ENCODE data around the gene OPN1SW. TPM values are rescaled to one million over a fixed set of nuclear protein-coding genes. Genes with fewer than 3 reads are reported as not detected.

OPN1SW gene
- total and polyA plus RNA-seq, 7 donors = 0.10 TPM; not detected in 6

- no peaks in the 10 kb centered on the region for H3K27me3 ChIP-seq (ENCODE audit: insufficient read depth in 3 of 3, low read length in 2 of 3)
- no peak overlapping the region for H3K27ac ChIP-seq
- no peak for TF ChIP-seq CTCF (IDR thresholded peaks at IDR 0.05)
- no peak overlapping the region for H3K4me3 ChIP-seq
- DNase-seq (peak; percentile 64 to 71), ATAC-seq (peak; percentile 22 to 70 (median 45))
- H3K9me3 ChIP-seq = no peaks in the 10 kb centered on the region
- H3K36me3 ChIP-seq (ENCODE audit: insufficient read depth in 1 of 2, low read depth in 1 of 2) = no peaks in the 10 kb centered on the region
- 40 to 51% (median 44%) methylated on average over 5 of the region's 5 CpGs for WGBS, 3 donors
- H3K4me1 ChIP-seq = no peaks in the 10 kb centered on the region
- intact Hi-C loops (cut with DNase I) = no loop called here
These were observed 5.5 kb upstream of the OPN1SW start for GRCh38 chr7:128781126-128781525.

GRCh38 chr7:128778946-128779345 is 3.4 kb upstream of the OPN1SW start:
- 94 to 97% (median 96%) methylated on average over 5 of the region's 5 CpGs for WGBS, 3 donors
- ATAC-seq = no peak
- intact Hi-C loops (cut with DNase I) = no loop called here

GRCh38 chr7:128777156-128778123 is 1.8 kb upstream of the OPN1SW start:
- ATAC-seq (no peak), DNase-seq (no peak)
- H3K4me1 ChIP-seq = no peaks in the 10 kb centered on the region
- intact Hi-C loops (cut with DNase I) = no loop called here
- H3K27me3 ChIP-seq (ENCODE audit: insufficient read depth in 3 of 3, low read length in 2 of 3) = no peaks in the 10 kb centered on the region
- TF ChIP-seq CTCF (IDR thresholded peaks at IDR 0.05) = no peak
- no peak overlapping the region for H3K27ac ChIP-seq
- H3K4me3 ChIP-seq = no peak overlapping the region
- WGBS, 3 donors = 32 to 53% (median 33%) methylated on average over 5 of the region's 5 CpGs
- peaks cover 0 to 7% of the 10 kb centered on the region in 2 donors for H3K36me3 ChIP-seq (ENCODE audit: insufficient read depth in 1 of 2, low read depth in 1 of 2)
- H3K9me3 ChIP-seq = no peaks in the 10 kb centered on the region

More at GRCh38 chr7:128778946-128779345, 3.4 kb upstream of the OPN1SW start:
- no peaks in the 10 kb centered on the region for H3K9me3 ChIP-seq
- no peaks in the 10 kb centered on the region for H3K36me3 ChIP-seq (ENCODE audit: insufficient read depth in 1 of 2, low read depth in 1 of 2)
- no peaks in the 10 kb centered on the region for H3K27me3 ChIP-seq (ENCODE audit: insufficient read depth in 3 of 3, low read length in 2 of 3)
- no peak overlapping the region for H3K4me3 ChIP-seq
- no peaks in the 10 kb centered on the region for H3K4me1 ChIP-seq
- no peak overlapping the region for H3K27ac ChIP-seq
- TF ChIP-seq CTCF (IDR thresholded peaks at IDR 0.05) = no peak
- no peak for DNase-seq

GRCh38 chr7:128774921-128775320 is 673 bp downstream of the OPN1SW start:
- no peaks in the 10 kb centered on the region for H3K9me3 ChIP-seq
- H3K27ac ChIP-seq = no peak overlapping the region
- intact Hi-C loops (cut with DNase I) = no loop called here
- no peaks in the 10 kb centered on the region for H3K27me3 ChIP-seq (ENCODE audit: insufficient read depth in 3 of 3, low read length in 2 of 3)
- no peak overlapping the region for H3K4me3 ChIP-seq
- no peaks in the 10 kb centered on the region for H3K4me1 ChIP-seq
- ATAC-seq = peak in 3 of 4 donors; percentile 29 to 60 (median 31)
- no peak for TF ChIP-seq CTCF (IDR thresholded peaks at IDR 0.05)
- WGBS, 3 donors = 64 to 81% (median 68%) methylated on average over 7 of the region's 7 CpGs
- peaks cover 0 to 32% of the 10 kb centered on the region in 2 donors for H3K36me3 ChIP-seq (ENCODE audit: insufficient read depth in 1 of 2, low read depth in 1 of 2)
- DNase-seq = no peak

Data from psoas muscle (tissue), 8 donors.